GM18909 (cell line): ENCODE results near the gene IQSEC1.

Source experiments
- ATAC-seq: cut with Tn5 transposase; IDR thresholded peaks from one replicate; pipeline ENCODE4 v1.9.1; 2021; ENCODE audit warnings: mild to moderate bottlenecking; ENCODE audit not compliant: unreplicated experiment, poor library complexity

The IQSEC1 gene

DNA sequence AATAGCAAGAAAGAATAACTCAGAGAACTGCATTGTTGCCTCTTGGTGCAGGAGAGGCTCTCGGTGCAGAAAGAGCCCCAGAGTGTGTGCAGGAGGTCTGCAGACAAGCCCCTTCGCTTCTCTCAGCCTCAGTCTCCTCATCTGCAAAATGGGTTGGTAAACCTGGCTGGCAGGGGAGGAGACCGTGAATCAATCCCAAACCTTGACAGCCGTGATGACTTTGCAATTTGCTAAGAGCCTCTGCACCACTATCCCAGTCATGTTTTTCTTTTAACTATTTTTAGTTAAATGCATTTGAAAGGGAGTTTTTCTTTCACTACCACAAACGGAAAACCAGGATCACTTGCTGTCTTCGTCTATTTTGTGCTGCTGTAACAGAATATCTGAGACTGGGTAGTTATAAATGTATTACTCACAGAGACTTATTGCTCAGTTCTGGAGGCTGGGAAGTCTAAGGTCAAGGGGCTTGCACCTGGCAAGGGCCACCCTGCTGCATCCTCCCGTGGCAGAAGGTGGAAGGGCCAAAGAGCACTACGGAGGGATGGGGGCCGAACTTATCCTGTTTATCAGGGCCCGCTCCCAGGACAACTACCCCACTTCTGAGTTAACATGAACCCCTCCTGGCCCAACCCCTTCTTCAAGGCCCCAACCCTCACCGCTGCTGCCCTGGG lies 14.2 kb upstream of the IQSEC1 start:
- ATAC-seq, result peak; percentile 6

DNA sequence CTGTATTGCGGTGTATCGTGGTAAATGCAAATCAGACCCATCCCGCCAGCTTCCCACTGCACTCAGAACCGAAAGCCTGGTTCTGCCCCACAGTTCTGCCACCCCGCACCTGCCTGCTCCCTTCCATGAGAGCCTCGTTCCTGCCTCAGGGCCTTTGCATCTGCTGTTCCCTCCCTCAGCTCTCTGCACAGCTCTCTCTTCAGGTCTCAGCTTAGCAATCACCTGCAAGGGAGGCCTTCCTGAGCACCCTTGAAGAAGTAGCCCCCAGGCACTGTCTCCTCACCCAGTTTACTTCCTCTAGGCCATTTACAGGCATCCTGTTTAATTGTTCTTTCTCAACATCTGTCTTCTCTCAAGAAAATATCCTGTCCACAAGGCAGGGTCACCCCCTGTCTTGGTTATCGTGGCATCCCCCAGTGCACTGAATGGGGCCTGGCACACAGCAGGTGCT lies 13.3 kb upstream of the IQSEC1 start:
- no peak for ATAC-seq

- no peak for ATAC-seq
Observed at GRCh38 chr3:13085846-13086179, 12.6 kb upstream of the IQSEC1 start.

- no peak for ATAC-seq
Observed at GRCh38 chr3:13085081-13085845, 12.0 kb upstream of the IQSEC1 start.

DNA sequence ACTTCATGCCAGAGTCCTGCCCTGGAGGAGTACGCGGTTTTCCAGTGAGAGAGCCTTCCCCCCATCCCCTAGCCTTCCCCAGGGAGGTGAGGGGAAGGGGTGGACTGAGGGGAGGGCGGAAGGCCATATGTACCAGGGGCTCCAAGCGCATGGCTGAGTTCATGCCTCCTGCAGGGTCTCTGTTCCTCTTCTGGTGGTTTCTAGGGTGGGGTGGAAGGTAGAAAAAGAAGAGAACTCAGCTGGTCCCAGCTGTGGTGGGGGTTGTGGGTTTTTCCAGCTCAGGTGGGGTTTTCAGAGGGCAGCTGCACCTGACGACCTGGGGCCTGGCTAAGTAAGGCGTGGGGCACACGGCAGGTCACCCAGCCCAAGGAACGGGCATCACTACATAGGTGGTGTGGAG lies 10.7 kb upstream of the IQSEC1 start:
- ATAC-seq, result no peak

DNA sequence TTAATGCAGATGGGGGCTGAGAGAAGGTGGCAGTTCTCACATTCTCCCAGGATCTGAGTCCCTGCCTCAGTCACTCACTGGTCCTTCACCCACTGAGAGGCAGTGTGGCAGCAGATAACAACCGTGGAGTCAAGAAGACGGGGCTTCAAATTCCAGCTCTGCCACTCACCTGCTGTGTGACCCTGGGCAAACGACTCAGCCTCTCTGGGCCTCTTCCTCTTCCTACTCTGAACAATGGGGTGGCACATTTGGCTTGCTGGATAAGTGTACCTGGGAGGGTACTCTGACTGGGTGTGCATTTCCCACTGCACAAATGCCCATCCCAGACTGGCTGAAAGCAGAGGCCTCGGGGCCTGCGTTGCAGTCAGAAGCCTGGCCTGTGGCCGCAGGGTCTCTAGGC lies 10.0 kb upstream of the IQSEC1 start:
- ATAC-seq, result no peak

DNA sequence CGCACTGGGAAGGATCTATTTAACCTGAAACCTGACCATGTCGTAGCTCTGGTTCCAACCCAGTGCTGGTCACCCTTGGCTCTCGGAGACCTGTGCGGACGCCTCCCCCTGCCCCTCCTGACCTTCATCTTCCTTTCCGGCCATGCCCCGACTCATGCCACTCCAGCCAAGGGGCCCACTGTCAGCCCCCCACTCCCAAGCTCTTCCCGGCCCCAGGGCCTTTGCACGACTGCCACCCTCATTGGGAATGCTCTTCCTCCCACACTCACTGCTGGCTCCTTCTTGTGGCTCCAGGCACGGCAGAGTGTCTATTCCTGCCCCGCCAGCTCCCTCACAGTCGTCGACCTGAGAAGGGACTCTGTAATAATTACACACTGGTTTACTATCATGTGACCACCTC lies 9.4 kb upstream of the IQSEC1 start:
- ATAC-seq, result no peak

DNA sequence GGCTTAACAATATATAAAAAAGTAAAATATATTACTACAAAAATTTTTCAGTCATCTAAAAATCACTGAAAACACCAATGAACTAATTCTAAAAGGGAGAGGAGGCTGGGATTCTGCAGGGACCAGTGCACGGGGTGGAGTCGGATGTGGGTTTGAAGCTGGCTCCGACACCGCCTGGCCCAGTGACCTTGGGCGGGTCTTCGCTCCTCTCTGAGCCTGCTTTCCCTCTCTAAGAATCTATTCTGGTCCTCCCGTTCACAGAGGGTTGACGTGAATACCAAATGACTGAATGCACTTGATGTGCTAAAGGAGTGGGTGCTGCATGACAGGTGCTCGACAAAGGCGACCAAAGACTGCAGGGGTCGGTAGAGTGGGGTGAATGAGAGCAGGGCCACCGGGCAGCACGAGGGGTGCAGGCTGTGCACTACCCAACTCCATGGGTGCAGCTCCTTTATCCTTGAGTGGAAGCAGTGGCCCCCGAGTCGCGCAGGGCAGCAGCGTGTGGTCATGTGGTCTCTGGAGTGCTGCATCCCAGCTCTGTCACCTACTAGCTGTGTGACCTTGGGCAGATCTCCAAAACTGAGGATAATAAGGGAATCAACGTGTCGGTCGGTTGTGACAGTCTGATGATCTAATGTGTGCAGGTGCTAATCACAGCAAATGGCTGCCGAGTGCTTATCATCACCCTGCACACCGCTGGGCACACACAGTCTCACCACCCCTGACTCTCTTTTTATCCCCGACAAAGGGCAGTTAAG lies 8.6 kb upstream of the IQSEC1 start:
- no peak for ATAC-seq

DNA sequence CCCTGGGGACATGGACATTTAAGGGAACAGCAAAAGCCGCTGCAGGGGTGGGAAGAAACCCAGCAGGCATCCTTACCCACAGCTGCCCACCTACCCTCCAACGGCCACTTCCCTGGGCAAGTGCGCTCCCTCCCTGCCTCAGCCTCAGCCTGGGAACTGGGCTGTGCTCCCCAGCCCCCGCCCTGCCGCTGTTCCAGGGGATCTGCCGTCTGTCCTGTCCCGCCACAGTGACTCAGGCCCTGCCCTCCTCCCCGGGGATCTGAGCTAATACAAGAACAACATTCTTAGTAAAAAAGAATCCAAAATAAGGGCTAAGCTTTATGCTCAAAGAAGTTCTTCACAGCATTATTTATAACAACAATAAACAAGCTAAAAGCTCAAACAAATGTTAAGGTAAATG lies 7.4 kb upstream of the IQSEC1 start:
- no peak for ATAC-seq

- ATAC-seq, result no peak
Observed at GRCh38 chr3:13080026-13080425, 6.8 kb upstream of the IQSEC1 start.

- no peak for ATAC-seq
Observed at GRCh38 chr3:13079510-13079909, 6.3 kb upstream of the IQSEC1 start.

GRCh38 chr3:13079051-13079450 lies 5.8 kb upstream of the IQSEC1 start:
- ATAC-seq, result no peak

- ATAC-seq, result no peak
Observed at GRCh38 chr3:13078163-13078905, 5.1 kb upstream of the IQSEC1 start.

GRCh38 chr3:13077431-13078162 lies 4.4 kb upstream of the IQSEC1 start:
- no peak for ATAC-seq

GRCh38 chr3:13075986-13076654 lies 2.9 kb upstream of the IQSEC1 start:
- no peak for ATAC-seq

- ATAC-seq, result no peak
Observed at GRCh38 chr3:13075318-13075717, 2.1 kb upstream of the IQSEC1 start.

DNA sequence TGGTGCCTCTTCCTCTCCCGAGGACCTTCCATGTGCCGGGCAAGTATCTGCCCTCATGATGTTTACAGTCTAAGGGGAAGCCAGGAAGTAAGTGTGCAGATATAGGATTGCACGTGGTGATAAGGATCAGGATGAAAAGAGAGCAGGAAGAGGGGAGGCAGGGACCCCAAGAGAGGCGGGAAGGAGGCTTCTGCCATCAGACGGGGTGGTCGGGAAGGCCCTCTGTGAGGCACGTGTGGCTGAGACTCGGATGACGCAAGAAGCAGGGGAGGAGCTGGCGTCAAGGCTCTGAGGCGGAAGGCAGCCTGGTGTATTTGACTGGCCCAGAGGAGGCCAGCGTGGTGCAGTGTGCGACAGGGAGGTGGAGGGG lies 762 bp upstream of the IQSEC1 start:
- no peak for ATAC-seq

- peak; percentile 36 for ATAC-seq
Observed at GRCh38 chr3:13072600-13073325, 466 bp downstream of the IQSEC1 start.

DNA sequence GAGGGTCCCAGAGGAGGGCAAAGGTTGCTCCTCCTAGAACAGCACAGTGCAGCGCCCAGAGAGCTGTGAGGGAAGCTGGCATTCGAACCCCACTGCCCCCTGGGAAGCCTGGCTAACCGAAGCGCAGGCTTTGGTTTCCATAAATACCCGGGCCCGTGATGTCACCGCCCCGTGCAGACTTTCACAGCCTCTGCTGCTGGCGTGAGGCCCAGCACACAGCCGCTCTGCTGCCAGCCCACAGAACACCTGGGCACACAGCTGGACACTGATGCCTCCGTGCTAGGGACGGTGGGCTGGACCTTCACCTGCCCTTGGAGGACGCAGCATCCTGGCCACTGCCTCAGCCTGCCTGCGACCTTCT lies 1.0 kb downstream of the IQSEC1 start:
- ATAC-seq, result peak; percentile 55
